ENCODE data around the gene BUB3.
"Not testable (repeated sequence)": the region's sequence is repeated elsewhere in the genome, so short reads cannot be mapped to it uniquely, and the experiment has no call there.

The BUB3 gene

DNA sequence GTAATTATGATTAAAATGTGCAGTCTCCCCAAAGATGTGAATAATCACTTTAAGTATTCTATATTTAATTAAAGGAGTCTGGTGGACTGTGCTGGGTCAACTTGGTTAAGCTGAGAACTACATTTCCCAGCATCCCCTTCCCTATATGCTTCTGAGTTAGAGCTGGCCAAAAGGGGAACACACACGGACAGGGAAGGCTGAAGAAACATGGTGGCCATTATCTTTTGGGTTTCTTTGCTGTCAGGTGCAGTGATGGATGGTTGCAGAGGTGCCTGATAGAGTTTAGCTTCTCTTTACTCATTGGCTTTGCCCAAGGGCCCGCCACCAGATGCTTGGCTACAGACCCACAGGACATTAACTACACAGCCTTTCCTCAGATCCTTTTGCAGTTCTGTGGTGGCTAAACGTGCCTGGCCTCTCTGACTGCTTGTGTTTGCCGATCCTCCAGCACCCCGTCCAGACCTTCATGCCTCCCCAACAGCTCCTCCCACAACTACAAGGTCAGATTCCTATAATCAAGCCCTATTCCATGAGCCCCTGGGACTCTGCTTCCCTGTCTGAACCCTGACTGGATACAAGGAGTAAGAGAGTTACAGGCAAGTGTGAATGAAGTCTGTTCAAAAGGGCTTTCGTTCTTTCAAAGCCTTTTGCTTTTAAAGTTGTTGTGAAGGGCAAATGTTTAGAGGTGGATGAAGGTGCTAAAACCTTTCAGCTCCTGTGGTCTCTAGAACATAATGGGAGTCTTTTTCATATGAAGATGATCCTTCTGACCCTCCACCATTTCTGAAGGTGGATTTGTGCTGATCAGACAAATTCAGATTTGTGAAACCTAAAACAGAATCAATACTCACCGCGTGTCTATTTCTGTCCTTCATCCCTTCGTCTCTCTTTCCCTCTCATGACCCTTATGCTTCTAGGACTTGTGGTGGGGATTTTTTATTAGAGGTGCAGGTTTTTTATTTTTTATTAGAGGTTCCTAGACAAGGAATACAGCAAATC is 21.5 kb downstream of the BUB3 start:
- no peak for TF ChIP-seq JUND (IDR thresholded peaks at IDR 0.05; ENCODE audit: low read depth)
- DNase-seq (ENCODE audit: low read depth in 1 of 2, low spot score in 1 of 2), result no peak
- in situ Hi-C loops (cut with HindIII; ENCODE audit: low pct_unique_long_range_greater_than_20kb, low sequenced_read_pairs), result no loop called here

DNA sequence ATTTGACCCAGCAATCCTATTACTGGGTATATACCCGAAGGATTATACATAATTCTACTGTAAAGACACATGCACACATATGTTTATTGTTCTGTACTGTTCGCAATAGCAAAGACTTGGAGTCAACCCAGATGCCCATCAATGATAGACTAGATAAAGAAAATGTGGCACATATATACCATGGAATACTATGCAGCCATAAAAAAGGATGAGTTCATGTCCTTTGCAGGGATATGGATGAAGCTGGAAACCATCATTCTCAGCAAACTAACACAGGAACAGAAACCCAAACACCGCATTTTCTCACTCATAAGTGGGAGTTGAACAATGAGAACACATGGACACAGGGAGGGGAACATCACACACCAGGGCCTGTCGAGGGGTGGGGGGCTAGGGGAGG is 24.2 kb downstream of the BUB3 start:
- DNase-seq (ENCODE audit: low read depth in 1 of 2, low spot score in 1 of 2); in situ Hi-C loops (cut with HindIII; ENCODE audit: low pct_unique_long_range_greater_than_20kb, low sequenced_read_pairs): not testable (repeated sequence)

DNA sequence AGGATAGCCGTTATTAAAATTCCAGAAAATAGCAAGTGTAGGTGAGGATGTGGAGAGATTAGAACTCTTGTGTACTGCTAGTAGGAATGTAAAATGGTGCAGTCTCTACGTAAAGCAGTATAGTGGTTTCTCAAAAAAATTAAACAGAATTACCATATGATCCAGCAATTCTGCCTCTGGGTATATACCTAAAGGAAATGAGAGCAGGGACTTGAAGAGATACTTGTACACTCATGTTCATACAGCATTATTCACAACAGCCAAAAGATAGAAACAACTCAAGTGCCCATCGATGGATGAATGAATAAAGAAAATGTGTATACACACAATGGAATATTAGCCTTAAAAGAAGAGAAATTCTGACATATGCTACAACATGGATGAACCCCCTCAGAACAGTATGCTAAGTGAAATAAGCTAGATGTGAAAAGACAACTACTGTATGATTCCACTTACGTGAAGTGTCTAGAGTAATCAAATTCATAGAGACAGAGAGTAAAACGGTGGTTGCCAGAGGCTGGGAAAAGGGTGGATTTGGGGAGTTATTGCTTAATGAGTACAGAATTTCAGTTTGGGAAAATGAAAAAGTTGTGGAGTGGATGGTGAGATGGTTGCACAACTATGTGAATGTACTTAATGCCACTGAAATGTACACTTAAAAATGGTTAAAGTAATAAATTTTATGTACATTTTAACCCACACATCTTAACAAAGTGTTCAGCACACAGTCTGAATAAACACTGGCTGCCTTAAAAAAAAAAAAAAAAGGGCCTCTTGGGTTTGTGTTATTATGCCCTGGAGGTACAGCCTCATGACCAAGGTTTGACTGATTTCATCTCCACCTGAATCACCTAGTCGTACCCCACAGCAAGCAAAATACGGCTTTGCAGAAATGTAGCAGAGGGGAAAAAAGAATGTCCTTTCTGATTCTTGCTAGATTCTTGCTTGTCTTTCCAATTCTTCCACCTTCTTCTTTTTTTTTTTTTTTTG is 26.2 kb downstream of the BUB3 start:
- TF ChIP-seq JUND (IDR thresholded peaks at IDR 0.05; ENCODE audit: low read depth), result no peak
- in situ Hi-C loops (cut with HindIII; ENCODE audit: low pct_unique_long_range_greater_than_20kb, low sequenced_read_pairs), result no loop called here
- DNase-seq (ENCODE audit: low read depth in 1 of 2, low spot score in 1 of 2), result peak in 1 of 2 experiments; percentile 24

DNA sequence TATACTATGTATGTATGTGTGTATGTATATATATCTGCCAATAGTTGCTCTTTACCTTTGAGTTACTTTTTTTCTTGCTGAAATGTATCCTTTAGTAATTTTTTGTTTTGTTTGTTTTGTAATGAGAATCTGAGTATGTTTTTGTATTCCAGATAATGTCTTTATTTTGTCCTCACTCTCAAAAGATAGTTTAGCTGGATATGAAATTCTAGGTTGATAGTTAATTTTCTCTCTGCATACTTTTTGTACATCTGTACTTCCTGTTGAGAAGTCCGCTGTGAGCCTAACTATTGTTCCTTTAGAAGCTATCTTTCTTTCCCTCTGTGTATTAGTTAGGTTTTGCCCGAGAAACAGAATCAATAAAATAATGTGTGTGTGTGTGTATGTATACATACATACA is 29.5 kb downstream of the BUB3 start:
- DNase-seq (ENCODE audit: low read depth in 1 of 2, low spot score in 1 of 2), result no peak
- in situ Hi-C loops (cut with HindIII; ENCODE audit: low pct_unique_long_range_greater_than_20kb, low sequenced_read_pairs), result no loop called here

DNA sequence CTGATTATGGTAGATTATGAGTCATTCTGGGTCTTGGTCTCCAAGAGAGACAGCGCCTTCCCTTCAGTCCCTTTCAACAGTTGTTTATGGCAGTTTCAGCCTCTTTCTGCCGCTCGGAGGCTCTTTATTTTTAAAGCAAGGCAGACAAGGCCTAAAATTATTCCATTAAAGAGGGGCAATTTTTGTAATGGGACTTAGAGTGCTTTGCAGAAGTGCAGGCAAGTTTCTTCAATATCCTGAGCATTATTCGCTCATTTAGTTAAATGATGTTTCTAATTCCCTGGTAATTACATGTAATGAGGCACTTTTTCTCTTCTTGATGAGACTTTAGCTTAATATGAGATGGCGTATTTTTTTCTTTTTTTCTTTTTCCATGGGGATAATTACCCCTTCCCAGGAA is 33.6 kb downstream of the BUB3 start:
- no peak for TF ChIP-seq JUND (IDR thresholded peaks at IDR 0.05; ENCODE audit: low read depth)
- no peak for DNase-seq (ENCODE audit: low read depth in 1 of 2, low spot score in 1 of 2)
- in situ Hi-C loops (cut with HindIII; ENCODE audit: low pct_unique_long_range_greater_than_20kb, low sequenced_read_pairs), result no loop called here

More for the DNA sequence above, 29.5 kb downstream of the BUB3 start:
- no peak for TF ChIP-seq JUND (IDR thresholded peaks at IDR 0.05; ENCODE audit: low read depth)

DNA sequence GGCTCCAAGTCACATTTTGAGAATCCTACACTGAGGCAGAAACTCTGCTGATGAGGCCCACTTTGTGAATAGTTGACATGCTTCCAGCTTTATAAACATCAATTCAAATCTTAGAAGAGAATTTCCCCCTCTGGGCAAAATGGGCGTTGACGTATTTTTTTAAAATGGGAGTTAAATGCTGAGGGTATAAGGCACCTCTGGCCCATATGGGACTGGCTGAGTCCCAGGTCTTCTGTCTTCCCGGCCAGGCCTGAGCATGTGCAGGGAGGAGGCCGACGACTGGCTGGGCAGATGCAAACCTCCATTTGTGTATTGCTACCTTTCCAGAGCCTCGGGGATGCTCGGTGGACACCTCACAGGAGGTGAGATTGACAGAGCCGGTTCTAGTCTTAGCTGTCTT is 37.7 kb downstream of the BUB3 start:
- TF ChIP-seq JUND (IDR thresholded peaks at IDR 0.05; ENCODE audit: low read depth), result no peak
- DNase-seq (ENCODE audit: low read depth in 1 of 2, low spot score in 1 of 2), result no peak
- in situ Hi-C loops (cut with HindIII; ENCODE audit: low pct_unique_long_range_greater_than_20kb, low sequenced_read_pairs), result no loop called here

DNA sequence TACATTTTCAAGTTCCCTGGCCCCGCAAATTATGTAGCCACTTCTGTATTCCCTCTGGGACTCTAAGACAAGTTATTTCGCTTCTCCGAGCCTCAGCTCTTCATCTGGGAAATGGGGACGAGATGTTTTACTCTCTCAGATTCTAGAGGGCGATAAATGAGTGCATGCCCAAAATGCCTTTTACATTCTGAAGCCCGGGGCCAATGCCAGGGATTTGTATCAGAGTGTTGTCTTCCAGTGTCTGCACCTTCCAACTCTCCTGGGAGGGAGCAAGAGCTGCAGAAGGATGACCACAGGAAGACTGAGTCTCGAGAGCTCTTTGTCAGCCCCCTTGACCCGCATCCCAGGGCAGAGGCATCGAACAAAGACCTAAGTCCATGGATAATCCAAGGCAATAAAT is 39.9 kb downstream of the BUB3 start:
- TF ChIP-seq JUND (IDR thresholded peaks at IDR 0.05; ENCODE audit: low read depth), result no peak
- no peak for DNase-seq (ENCODE audit: low read depth in 1 of 2, low spot score in 1 of 2)
- in situ Hi-C loops (cut with HindIII; ENCODE audit: low pct_unique_long_range_greater_than_20kb, low sequenced_read_pairs), result no loop called here

DNA sequence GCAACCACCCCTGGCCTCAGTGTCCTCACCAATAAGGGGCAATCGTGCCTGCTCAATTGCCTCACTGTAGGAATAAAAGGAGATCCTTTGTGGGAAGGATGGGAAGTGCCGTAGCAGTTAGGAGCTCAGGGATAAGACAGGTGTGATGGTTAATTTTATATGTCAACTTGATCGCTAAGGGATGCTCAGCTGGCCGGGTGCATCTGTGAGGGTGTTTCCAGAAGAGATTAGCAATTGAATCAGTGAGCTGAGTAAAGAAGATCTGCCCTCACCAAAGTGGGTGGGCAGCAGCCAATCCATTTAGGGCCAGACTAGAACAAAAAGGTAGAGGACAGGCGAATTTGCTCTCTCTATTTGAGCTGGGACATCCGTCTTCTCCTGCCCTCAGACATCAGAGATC is 46.3 kb downstream of the BUB3 start:
- in situ Hi-C loops (cut with HindIII; ENCODE audit: low pct_unique_long_range_greater_than_20kb, low sequenced_read_pairs), result no loop called here
- TF ChIP-seq JUND (IDR thresholded peaks at IDR 0.05; ENCODE audit: low read depth), result no peak
- DNase-seq (ENCODE audit: low read depth in 1 of 2, low spot score in 1 of 2), result no peak

DNA sequence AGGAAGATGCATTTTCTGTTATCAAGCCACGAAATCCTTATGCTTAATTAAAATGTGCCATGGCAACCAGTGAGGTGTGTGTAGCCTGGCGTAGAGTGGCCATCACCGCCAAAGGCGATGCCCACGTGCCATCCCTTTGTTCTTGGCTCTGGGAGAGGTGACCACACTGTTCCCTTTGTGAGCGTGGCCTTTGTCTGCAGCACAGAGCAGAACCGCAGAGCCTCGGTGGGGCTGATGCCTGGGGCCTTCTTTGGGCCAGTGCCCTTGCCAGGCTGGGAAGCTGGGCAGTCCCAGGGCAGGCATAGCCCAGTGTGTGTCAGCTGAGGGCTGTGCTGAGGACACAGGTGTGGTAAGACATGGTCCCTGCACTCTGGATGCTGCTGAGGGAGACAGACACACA is 48.3 kb downstream of the BUB3 start:
- TF ChIP-seq JUND (IDR thresholded peaks at IDR 0.05; ENCODE audit: low read depth), result no peak
- in situ Hi-C loops (cut with HindIII; ENCODE audit: low pct_unique_long_range_greater_than_20kb, low sequenced_read_pairs), result no loop called here

DNA sequence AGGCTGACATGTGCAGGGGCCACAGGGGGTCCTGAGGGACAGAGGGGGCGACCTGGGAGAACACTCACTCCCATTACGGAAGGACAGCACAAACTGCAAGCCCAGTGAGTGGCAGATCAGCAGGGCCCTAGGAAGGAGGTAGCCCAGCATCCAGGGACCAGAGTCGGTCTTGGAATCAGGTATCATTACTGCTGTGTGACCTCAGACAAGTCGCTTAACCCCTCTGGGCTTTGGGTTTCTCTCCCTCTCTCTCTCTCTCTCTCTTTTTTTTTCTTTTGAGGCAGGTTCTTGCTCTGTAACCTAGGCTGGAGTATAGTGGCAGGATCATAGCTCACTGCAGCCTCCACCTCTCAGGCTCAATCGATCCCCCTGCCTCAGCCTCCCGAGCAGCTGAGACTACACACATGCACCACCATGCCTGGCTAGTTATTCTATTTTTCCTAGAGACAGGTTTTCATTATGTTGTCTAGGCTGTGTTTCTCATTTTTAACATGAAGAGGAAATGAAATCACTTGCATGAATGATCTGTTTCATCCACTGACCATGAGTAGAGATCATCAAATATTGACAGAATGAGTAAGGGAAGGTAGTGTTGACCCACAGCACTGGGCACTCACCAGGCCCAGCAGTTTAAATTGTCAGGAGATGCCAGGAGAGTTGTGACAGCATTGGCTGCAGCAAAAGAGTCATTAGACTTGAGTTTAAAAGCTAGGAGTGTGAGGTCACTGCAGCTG is 49.4 kb downstream of the BUB3 start:
- peak; percentile 16 to 70 for DNase-seq (ENCODE audit: low read depth in 1 of 2, low spot score in 1 of 2)
- in situ Hi-C loops (cut with HindIII; ENCODE audit: low pct_unique_long_range_greater_than_20kb, low sequenced_read_pairs), result no loop called here
- no peak for TF ChIP-seq JUND (IDR thresholded peaks at IDR 0.05; ENCODE audit: low read depth)

More for the DNA sequence above, 48.3 kb downstream of the BUB3 start:
- no peak for DNase-seq (ENCODE audit: low read depth in 1 of 2, low spot score in 1 of 2)

DNA sequence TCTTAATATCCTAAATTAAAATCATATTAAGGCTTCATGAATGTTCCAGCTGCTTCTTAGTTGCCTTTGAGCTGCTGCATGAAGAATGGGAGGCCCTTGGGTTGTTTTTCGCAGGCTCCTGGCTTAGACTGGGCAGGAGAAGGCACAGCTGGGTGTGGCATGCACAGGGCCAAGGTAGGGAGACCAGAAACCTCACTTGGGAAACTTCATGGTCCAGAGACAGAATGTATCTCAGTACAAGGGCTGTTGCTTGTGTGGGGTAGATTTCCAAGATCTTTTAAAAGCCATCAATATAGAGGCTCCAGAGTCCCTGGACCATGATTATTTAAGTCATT is 49.9 kb downstream of the BUB3 start:
- no peak for DNase-seq (ENCODE audit: low read depth in 1 of 2, low spot score in 1 of 2)

DNA sequence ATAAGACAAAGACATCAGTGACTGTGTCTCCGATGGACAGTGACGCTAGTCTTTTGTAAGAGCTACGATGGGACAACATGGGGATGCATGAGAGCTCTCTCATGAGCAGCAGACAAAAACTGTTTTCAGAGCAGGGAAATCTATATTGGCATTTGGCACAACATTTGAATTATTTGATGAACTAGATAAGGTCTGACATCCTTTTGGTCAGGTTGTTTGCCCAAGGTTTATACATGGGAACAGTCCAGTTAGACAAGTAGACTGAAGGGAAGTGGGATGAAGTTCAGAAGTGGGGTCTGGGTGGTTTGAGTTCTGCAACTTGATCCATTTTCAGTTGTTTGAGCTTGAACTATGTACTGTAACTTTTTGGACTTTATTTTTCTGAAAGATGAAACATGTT is 50.8 kb downstream of the BUB3 start:
- in situ Hi-C loops (cut with HindIII; ENCODE audit: low pct_unique_long_range_greater_than_20kb, low sequenced_read_pairs), result no loop called here
- no peak for TF ChIP-seq JUND (IDR thresholded peaks at IDR 0.05; ENCODE audit: low read depth)
- DNase-seq (ENCODE audit: low read depth in 1 of 2, low spot score in 1 of 2), result peak in 1 of 2 experiments; percentile 42

More for the DNA sequence above, 49.9 kb downstream of the BUB3 start:
- in situ Hi-C loops (cut with HindIII; ENCODE audit: low pct_unique_long_range_greater_than_20kb, low sequenced_read_pairs), result no loop called here
- TF ChIP-seq JUND (IDR thresholded peaks at IDR 0.05; ENCODE audit: low read depth), result no peak

Measured in T47D (cell line).